GM12891 (cell line): Measurements from ENCODE around the gene CARD11.

Experiments used
- PAX5 ChIP-seq: IDR thresholded peaks from 2 replicates; pipeline ENCODE4 v1.6.1; 2011; ENCODE audit warnings: low read length, moderate library complexity, mild to moderate bottlenecking; ENCODE audit not compliant: insufficient read depth, severe bottlenecking
- POLR2A ChIP-seq: IDR thresholded peaks from 2 replicates; pipeline ENCODE4 v1.6.1; 2011; ENCODE audit warnings: low read depth, low read length, control low read depth
- POLR2AphosphoS5 ChIP-seq: IDR thresholded peaks from 2 replicates; pipeline ENCODE4 v1.6.1; 2011; ENCODE audit warnings: low read depth, low read length, control low read depth
- POU2F2 ChIP-seq: IDR thresholded peaks from 2 replicates; pipeline ENCODE4 v1.6.1; 2011; ENCODE audit warnings: low read depth, mild to moderate bottlenecking, control low read depth, low read length, moderate library complexity
- SPI1 ChIP-seq: IDR thresholded peaks from 2 replicates; pipeline ENCODE4 v1.6.1; 2011; ENCODE audit warnings: low read depth, low read length, control low read depth
- TAF1 ChIP-seq: IDR thresholded peaks from 2 replicates; pipeline ENCODE4 v1.6.1; 2011; ENCODE audit warnings: low read depth, low read length, control low read depth

DNA sequence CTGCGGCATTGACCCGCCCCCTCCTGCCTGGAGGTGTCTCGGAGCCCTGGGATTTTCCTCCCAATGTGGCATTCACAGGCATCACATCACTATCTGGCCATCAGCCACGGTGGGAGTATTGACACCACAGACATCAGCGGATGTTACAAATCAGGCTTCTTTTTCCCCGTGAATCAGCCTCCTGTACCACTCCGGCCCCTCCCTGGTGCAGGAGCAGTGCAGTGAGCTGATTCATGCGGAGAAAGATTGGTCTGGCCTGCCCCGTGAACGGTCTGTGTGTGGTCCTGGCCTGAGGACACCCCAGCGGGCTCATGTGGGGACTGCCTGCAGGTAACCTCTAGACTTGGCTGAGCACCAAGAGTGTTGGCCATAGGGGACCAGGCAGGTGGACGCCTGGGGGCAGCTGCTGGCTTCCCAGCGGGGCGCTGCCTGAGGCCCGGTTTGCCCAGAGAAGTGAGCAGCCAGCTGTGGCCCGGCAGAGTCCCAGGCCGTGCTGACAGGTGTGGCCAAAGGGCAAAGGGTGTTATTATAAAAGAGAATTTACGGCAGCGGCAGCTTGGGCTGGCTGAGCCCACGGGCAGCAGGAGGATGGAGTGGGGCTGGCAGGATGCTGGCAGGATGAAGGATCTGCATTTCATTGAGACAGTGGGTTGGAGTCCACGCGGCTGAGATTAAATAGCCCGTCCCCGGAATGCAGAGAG, 167.5 kb downstream of the CARD11 start:
- TF ChIP-seq TAF1 (no peak), POLR2AphosphoS5 (no peak), POLR2A (no peak), SPI1 (no peak), PAX5 (no peak), POU2F2 (no peak)
